Right atrium auricular region (tissue), 2 donors: ENCODE results near the gene ARMC8. TPM values are rescaled to one million over a fixed set of nuclear protein-coding genes. Genes with fewer than 3 reads are reported as not detected.

Experiments used
- DNase-seq: peaks from one replicate; pipeline ENCODE4 v3.0.0-alpha.2; 2019; ENCODE audit warnings: low spot score
- H3K27ac ChIP-seq, 2 donors: fragments of 200-600 bp; sonication (generic); 1 replicate in 1 of 2; 2 replicates in 1 of 2; pipeline ENCODE4 v1.5.1; 2016 to 2019
- H3K27me3 ChIP-seq, 2 donors: fragments of 200-600 bp; sonication (generic); one replicate each; pipeline versions ENCODE4 v1.5.1 to v1.6.0; 2017 to 2019
- H3K36me3 ChIP-seq: fragments of 200-600 bp; sonication (generic); one replicate; pipeline ENCODE4 v1.5.1; 2016
- H3K4me1 ChIP-seq, 2 donors: fragments of 200-600 bp; sonication (generic); one replicate each; pipeline versions ENCODE4 v1.5.1 to v1.6.0; 2017 to 2019
- H3K4me3 ChIP-seq, 2 donors: fragments of 200-600 bp; sonication (generic); 1 replicate in 1 of 2; 2 replicates in 1 of 2; pipeline ENCODE4 v1.5.1; 2017 to 2019; ENCODE audit warnings: mild to moderate bottlenecking in 1 of 2, moderate library complexity in 1 of 2
- H3K9me3 ChIP-seq, 2 donors: fragments of 200-600 bp; sonication (generic); one replicate each; pipeline ENCODE4 v1.5.1; 2019
- total RNA-seq, 2 donors: library from RNA; depleted of rRNA; stranded (reverse); fragments of >200 nt; gene quantifications; one replicate each; pipeline ENCODE4 v1.1.0, GENCODE V29; 2016
- TF ChIP-seq, protein P1 (sequence below), 2 donors: fragments of 200-600 bp; sonication (generic); IDR thresholded peaks; one replicate each; pipeline ENCODE4 v1.5.1; 2019; ENCODE audit warnings: antibody characterized with exemption in 2 of 2

Gene ARMC8
- total RNA-seq, 2 donors from 2014 or later: 28.6 to 33.8 TPM

DNA sequence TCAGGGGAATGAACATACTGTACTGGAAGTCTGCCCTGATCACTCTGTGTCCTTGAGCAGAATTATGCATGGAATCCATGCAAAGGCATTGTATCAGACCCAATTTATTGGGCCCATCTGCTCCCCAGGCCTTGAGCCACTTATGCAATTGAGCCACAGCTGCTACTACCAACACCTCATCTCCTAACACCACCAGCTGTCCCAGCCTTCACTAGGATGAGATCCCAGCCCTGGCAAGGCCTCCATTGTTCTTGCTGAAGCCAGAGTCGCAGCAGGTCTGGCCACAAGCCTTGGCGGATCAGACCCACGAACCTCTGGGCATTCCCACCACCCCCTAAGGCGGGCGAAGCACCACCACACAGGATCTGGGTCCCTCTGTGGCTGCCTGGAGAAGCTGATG is 151.7 kb downstream of the ARMC8 start:
- DNase-seq: no peak
- no peak overlapping the region for H3K27ac ChIP-seq
- H3K36me3 ChIP-seq: no peaks in the 10 kb centered on the region
- no peak overlapping the region for H3K4me3 ChIP-seq
- no peaks in the 10 kb centered on the region for H3K9me3 ChIP-seq
- no peaks in the 10 kb centered on the region for H3K27me3 ChIP-seq
- TF ChIP-seq, protein P1, sequence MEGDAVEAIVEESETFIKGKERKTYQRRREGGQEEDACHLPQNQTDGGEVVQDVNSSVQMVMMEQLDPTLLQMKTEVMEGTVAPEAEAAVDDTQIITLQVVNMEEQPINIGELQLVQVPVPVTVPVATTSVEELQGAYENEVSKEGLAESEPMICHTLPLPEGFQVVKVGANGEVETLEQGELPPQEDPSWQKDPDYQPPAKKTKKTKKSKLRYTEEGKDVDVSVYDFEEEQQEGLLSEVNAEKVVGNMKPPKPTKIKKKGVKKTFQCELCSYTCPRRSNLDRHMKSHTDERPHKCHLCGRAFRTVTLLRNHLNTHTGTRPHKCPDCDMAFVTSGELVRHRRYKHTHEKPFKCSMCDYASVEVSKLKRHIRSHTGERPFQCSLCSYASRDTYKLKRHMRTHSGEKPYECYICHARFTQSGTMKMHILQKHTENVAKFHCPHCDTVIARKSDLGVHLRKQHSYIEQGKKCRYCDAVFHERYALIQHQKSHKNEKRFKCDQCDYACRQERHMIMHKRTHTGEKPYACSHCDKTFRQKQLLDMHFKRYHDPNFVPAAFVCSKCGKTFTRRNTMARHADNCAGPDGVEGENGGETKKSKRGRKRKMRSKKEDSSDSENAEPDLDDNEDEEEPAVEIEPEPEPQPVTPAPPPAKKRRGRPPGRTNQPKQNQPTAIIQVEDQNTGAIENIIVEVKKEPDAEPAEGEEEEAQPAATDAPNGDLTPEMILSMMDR (IDR thresholded peaks at IDR 0.05): no peak
- no peaks in the 10 kb centered on the region for H3K4me1 ChIP-seq

DNA sequence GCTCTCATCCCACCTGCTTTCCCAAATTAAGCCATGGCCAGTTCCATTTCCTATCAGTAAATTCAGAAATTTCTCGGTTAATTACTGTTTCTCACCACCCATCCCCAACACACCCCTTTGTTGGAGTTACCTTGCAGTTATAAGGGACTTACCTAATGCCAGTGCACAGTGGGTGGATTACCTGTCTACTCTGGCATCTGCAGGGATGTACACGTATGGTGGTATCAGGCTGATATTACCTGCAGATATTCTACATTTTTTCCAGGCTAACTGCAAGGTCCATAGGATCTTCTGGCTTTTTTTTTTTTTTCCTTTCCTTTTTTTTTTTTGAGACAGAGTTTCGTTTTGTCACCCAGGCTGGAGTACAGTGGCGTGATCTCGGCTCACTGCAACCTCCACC is 153.4 kb downstream of the ARMC8 start:
- Histone ChIP-seq H3K4me1 (no peaks in the 10 kb centered on the region), H3K36me3 (no peaks in the 10 kb centered on the region), H3K27me3 (no peaks in the 10 kb centered on the region), H3K4me3 (no peak overlapping the region), H3K9me3 (no peaks in the 10 kb centered on the region), H3K27ac (no peak overlapping the region)
- DNase-seq: no peak
- TF ChIP-seq, protein P1 (IDR thresholded peaks at IDR 0.05): no peak

DNA sequence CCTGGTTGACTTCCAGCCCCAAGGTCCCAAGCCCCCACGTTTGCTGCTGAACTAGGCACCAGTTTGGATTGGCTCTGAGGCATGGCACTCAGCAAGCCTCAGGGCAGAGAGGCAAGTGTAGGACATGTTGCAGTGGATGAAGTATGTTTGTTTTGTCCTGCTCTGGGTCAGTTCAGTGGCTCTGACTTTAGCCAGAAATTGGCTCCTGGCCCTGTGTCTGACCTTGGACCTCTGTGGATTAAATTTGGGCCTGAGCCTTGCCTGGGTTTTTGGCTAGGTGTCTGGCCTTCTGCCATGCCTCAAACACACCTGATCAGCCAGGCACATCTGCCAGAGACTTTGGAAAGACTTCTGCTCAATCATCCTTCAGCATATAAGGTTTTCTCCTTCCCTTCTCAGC is 157.7 kb downstream of the ARMC8 start:
- Histone ChIP-seq H3K36me3 (no peaks in the 10 kb centered on the region), H3K9me3 (no peaks in the 10 kb centered on the region), H3K4me3 (no peak overlapping the region), H3K27ac (no peak overlapping the region), H3K4me1 (peaks cover 0 to 13% of the 10 kb centered on the region in 2 donors), H3K27me3 (no peaks in the 10 kb centered on the region)
- TF ChIP-seq, protein P1 (IDR thresholded peaks at IDR 0.05): no peak
- DNase-seq: no peak

Other genes with a start within 250 kb of the ARMC8 start
- gene CLDN18, start 177.1 kb upstream of the ARMC8 start, total RNA-seq: 10 to 100 TPM in 1 of 2 donors, under 1 TPM in 1; 0.12 to 21.0 TPM
- 1 to 10 TPM; 4.0 to 4.6 TPM for gene DZIP1L, start 71.7 kb upstream of the ARMC8 start, total RNA-seq
- not detected for gene A4GNT, start 54.9 kb upstream of the ARMC8 start, total RNA-seq
- 1 to 10 TPM; 6.9 to 8.1 TPM for gene DBR1, start 12.4 kb upstream of the ARMC8 start, total RNA-seq
- not detected for gene NME9, start 142.6 kb downstream of the ARMC8 start, total RNA-seq
- gene MRAS, start 161.3 kb downstream of the ARMC8 start, total RNA-seq: 100 to 1,000 TPM; 174 to 288 TPM
- gene ESYT3, start 247.3 kb downstream of the ARMC8 start, total RNA-seq: 1 to 10 TPM; 1.6 to 2.6 TPM